ENCODE data around the gene MYF6.

DNA sequence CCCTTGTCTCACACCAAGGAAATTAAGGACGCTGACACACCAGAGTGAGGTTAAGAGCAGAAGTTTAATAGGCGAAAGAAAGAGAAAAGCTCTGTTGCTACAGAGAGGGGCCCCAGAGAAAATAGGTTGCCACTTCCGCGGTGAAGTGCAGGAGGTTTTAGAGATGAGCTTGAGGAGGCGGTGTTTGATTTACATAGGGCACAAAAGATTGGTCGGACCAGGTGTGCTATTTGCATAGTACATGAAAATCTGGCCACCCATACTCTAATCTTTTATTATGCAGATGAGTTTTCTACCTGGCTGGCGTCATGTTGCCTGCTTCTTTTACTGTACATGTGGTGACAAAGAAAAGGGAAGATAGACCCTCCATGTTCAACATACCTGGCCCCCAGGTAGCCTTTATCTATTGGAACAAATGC, 23.3 kb upstream of the MYF6 start:
- TF ChIP-seq, protein P1, sequence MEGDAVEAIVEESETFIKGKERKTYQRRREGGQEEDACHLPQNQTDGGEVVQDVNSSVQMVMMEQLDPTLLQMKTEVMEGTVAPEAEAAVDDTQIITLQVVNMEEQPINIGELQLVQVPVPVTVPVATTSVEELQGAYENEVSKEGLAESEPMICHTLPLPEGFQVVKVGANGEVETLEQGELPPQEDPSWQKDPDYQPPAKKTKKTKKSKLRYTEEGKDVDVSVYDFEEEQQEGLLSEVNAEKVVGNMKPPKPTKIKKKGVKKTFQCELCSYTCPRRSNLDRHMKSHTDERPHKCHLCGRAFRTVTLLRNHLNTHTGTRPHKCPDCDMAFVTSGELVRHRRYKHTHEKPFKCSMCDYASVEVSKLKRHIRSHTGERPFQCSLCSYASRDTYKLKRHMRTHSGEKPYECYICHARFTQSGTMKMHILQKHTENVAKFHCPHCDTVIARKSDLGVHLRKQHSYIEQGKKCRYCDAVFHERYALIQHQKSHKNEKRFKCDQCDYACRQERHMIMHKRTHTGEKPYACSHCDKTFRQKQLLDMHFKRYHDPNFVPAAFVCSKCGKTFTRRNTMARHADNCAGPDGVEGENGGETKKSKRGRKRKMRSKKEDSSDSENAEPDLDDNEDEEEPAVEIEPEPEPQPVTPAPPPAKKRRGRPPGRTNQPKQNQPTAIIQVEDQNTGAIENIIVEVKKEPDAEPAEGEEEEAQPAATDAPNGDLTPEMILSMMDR (IDR thresholded peaks at IDR 0.05): no peak
- no peak for TF ChIP-seq EZH2 (IDR thresholded peaks at IDR 0.05; ENCODE audit: borderline replicate concordance, insufficient read depth, low read depth, low read length, poor library complexity, severe bottlenecking)

Measured in B cell (primary cell).